ENCODE results near the gene ZNF24.
A peak's percentile ranks its signal among the peaks of the same experiment; 100 is the strongest.

Gene ZNF24

DNA sequence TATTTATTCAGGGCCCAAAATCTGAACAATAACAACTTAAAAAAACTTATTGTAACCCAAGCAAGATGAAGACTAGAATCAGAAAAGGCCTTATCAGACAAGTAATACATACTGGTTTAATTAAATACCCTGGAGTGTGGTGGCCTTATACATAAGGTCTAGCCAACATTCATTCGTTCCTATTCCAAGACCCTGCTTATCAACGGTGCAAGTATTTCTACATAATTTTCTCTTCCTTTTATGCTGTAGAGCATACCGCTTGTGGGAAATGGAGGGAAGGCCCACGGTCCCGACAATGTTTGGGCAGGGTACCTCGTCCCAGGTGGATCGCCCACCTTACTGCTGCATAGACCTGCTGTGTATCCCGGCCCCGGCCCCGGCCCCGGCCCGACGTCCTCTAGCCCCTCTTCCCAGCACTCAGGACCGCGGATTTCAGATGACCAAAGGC is 708 bp downstream of the ZNF24 start:
- DNase-seq (ENCODE audit: insufficient read length, low spot score) = no peak
- FAIRE-seq = peak; percentile 21
- TF ChIP-seq, protein P1, sequence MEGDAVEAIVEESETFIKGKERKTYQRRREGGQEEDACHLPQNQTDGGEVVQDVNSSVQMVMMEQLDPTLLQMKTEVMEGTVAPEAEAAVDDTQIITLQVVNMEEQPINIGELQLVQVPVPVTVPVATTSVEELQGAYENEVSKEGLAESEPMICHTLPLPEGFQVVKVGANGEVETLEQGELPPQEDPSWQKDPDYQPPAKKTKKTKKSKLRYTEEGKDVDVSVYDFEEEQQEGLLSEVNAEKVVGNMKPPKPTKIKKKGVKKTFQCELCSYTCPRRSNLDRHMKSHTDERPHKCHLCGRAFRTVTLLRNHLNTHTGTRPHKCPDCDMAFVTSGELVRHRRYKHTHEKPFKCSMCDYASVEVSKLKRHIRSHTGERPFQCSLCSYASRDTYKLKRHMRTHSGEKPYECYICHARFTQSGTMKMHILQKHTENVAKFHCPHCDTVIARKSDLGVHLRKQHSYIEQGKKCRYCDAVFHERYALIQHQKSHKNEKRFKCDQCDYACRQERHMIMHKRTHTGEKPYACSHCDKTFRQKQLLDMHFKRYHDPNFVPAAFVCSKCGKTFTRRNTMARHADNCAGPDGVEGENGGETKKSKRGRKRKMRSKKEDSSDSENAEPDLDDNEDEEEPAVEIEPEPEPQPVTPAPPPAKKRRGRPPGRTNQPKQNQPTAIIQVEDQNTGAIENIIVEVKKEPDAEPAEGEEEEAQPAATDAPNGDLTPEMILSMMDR (IDR thresholded peaks at IDR 0.05; ENCODE audit: insufficient read depth, missing control alignments) = no peak

DNA sequence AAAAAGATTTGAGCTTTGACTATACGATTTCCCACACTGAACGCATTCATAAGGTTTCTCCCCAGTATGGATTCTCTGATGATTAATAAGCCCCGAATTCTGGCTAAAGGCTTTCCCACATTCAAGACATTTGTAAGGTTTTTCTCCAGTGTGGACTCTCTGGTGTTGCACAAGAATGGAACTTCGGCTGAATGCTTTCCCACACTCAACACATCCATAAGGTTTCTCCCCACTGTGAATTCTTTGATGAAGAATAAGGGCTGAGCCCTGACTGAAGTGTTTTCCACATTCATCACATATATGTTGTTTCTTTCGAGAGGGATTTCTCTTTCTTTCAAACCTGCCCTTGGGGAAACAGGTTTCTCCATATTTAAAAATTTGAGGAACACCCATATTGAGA is 6.9 kb downstream of the ZNF24 start:
- TF ChIP-seq, protein P1 (IDR thresholded peaks at IDR 0.05; ENCODE audit: insufficient read depth, missing control alignments) = no peak
- DNase-seq (ENCODE audit: insufficient read length, low spot score) = no peak

DNA sequence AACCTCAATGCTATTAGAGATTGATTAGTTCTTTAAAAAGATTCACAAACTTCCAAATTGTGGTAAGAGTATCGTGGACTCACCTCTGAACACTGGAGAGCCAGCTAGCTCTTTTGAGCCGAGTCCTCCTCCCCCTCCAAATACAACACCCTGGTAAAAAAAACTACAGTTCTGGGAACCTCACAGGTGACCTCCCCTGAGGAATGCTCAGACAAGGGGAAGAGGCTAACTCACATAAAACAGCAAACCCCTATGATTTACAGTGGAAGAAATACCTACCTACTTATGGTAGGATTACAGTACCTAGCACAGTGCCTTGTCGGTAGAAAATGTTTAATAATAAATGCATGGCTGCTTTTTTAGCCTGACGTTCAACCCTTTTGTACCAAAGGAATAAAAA is 8.4 kb downstream of the ZNF24 start:
- DNase-seq (ENCODE audit: insufficient read length, low spot score) = no peak
- TF ChIP-seq, protein P1 (IDR thresholded peaks at IDR 0.05; ENCODE audit: insufficient read depth, missing control alignments) = no peak
- no peak for FAIRE-seq

More for the DNA sequence above, 6.9 kb downstream of the ZNF24 start:
- peak; percentile 67 for FAIRE-seq

DNA sequence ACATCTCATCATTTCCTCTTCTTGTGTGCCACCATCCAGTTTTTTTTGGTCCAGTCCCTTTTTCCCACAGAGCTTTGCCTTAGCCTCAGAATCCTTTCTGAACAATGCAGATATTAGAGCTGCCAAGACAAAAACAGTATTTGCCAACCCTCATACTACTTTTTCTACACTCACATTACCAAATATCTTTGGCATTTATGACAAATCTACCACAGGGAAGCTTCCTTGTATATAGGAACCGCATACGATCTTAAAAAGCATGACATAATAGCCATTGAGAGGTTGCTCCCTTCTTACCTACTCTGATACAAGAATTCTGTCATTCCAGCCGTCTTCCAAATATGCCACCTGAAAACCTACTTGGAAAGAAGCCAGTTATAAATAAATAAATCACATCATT is 9.4 kb downstream of the ZNF24 start:
- TF ChIP-seq, protein P1 (IDR thresholded peaks at IDR 0.05; ENCODE audit: insufficient read depth, missing control alignments) = no peak
- FAIRE-seq = no peak
- no peak for DNase-seq (ENCODE audit: insufficient read length, low spot score)

DNA sequence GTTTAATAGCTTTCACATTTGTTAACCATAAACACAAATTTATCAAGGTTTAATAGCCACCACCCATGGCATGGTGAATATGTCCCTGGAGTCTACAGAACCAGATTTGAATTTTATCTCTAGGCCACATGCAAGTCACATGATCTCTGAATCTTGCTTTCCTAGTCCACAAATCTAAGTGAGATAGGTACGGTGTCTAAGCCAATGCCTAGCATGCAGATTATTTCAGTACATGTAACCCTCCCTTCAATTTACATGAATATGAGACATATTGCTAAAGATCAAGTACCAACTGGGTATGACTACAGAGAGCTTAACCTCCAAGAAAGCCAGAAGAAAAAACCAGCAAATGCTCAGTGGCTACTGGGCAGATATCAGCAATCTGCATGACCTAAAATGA is 10.0 kb downstream of the ZNF24 start:
- TF ChIP-seq, protein P1 (IDR thresholded peaks at IDR 0.05; ENCODE audit: insufficient read depth, missing control alignments) = no peak
- DNase-seq (ENCODE audit: insufficient read length, low spot score) = no peak
- no peak for FAIRE-seq

DNA sequence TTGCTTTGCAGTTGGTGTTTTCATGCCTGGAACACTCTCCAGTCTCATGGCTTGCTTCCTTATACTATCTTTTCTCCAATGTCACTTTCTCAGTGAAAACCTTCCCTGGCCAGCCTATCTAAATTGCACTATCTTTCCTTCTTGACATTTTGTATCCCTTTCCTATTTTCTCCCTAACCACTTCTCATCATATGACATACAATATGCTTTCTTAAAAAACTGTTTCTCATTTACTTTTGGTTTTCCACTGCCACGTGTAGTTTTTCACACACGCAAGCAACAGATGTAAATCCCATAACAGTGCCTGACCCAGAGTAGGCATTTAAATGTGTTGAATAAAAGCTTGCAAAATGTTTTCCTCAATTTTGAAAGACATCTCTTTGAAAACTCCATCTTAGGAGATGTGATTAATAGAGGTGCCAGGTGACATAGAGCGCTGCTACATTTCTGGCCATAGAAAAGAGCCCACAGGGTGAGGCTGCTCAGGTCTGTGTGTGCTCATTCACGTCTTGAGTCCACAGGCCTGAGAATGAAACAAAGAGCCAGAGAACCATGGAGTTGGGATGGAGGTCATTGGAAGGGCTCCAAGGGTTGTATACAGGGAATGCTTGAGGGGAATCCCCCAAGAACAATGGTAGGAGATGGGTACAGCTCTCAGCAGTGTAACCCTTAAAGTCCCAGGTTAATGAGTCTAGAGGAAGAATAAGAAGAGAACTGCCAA is 12.7 kb downstream of the ZNF24 start:
- TF ChIP-seq, protein P1 (IDR thresholded peaks at IDR 0.05; ENCODE audit: insufficient read depth, missing control alignments) = no peak
- no peak for FAIRE-seq

DNA sequence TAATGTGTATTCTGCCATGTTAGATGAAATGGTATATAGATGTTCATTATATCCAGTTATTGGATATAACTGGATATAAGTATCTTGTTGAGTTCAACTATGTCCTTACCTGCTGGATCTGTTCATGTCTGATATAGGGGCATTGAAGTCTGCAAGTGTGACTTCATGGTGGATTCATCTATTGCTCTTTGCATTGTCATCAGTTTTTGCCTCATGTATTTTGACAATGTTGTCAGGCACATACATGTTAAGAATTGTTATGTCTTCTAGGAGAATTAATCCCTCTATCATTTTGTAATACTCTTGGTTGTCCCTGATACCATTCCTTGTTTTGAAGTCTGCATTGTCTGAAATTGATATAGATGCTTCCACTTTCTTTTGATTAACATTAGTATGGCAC is 15.4 kb downstream of the ZNF24 start:
- TF ChIP-seq, protein P1 (IDR thresholded peaks at IDR 0.05; ENCODE audit: insufficient read depth, missing control alignments) = no peak
- no peak for FAIRE-seq

More for the DNA sequence above, 12.7 kb downstream of the ZNF24 start:
- no peak for DNase-seq (ENCODE audit: insufficient read length, low spot score)

More for the DNA sequence above, 15.4 kb downstream of the ZNF24 start:
- DNase-seq (ENCODE audit: insufficient read length, low spot score) = no peak

Measured in D721Med (cell line).